RWPE1 (cell line): ENCODE data around the gene PCNX2.

Experiments used
- CTCF ChIA-PET: fragments of 350-600 bp; sonication (Branson Sonifier 250); formaldehyde crosslinking; extraction: SDS; loops from one replicate; lab custom pipeline; 2021; lab: Yijun Ruan, JAX
- POLR2A ChIA-PET: fragments of 400-600 bp; formaldehyde crosslinking; extraction: SDS; loops from one replicate; lab custom pipeline; 2020; ENCODE audit warnings: antibody characterized with exemption; ENCODE audit not compliant: low non-redundant PET; lab: Yijun Ruan, JAX
- DNase-seq: peaks from one replicate; pipeline ENCODE4 v3.0.0; 2012; ENCODE audit warnings: low spot score
- H3K27ac ChIP-seq: fragments of 450-650 bp; 2 replicates; pipeline ENCODE4 v1.5.1; 2017
- CTCF ChIP-seq: fragments of 450-650 bp; conservative IDR thresholded peaks from 2 replicates; pipeline ENCODE4 v1.5.1; 2017; ENCODE audit warnings: low read depth, mild to moderate bottlenecking

PCNX2 gene

DNA sequence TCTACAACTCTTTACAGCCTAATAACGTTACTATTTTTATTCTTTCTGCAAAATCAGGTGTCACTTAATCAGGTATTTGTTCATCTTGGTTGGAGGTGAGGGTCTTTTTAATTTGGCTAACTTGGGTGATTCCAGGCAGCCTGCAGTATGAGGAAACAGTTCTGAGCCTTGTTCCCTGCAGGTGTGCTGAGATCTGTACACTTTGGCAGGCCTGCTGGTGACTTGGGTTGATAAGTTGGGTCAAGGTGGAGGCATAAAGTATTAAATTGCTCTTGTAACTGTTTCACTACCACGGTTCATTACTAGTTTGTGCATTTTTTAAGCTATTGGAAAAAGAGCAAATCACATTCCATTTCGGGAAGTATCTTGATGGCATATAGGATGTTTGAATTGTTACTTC, 42.0 kb upstream of the PCNX2 start:
- ChIA-PET POLR2A (no interaction called here), CTCF (no interaction called here)
- no peak overlapping the region for H3K27ac ChIP-seq
- DNase-seq: no peak
- no peak for TF ChIP-seq CTCF

GRCh38 chr1:233336554-233337456, 41.3 kb upstream of the PCNX2 start:
- no peak for TF ChIP-seq CTCF
- POLR2A ChIA-PET: no interaction called here
- CTCF ChIA-PET: no interaction called here
- no peak for DNase-seq
- no peak overlapping the region for H3K27ac ChIP-seq

DNA sequence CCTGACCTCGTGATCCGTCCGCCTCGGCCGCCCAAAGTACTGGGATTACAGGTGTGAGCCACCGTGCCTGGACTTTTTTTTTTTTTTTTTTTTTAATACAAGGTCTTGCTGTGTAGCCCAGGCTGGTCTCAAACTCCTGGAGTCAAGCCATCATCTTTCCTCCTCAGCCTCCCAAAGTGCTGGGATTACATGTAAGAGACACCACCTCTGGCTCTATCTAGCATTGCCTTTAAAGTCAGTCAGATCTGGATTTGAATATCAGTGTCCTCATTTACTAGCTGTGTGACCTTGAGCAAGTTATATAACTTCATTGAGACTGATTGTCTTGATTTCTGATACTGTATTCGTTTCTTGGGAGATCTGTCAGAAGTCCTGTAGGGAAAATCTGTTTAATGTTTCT, 38.6 kb upstream of the PCNX2 start:
- no peak for TF ChIP-seq CTCF
- ChIA-PET POLR2A (no interaction called here), CTCF (no interaction called here)
- DNase-seq: no peak
- H3K27ac ChIP-seq: no peak overlapping the region

GRCh38 chr1:233333086-233333485, 37.6 kb upstream of the PCNX2 start:
- ChIA-PET POLR2A (no interaction called here), CTCF (interaction anchor here (0.6 to 2.0 kb wide), 2 partner anchors 31 to 460 kb away, joined by 6 to 9 read pairs; no protein-coding TSS in a partner anchor)
- no peak for DNase-seq
- no peak overlapping the region for H3K27ac ChIP-seq
- TF ChIP-seq CTCF: no peak

DNA sequence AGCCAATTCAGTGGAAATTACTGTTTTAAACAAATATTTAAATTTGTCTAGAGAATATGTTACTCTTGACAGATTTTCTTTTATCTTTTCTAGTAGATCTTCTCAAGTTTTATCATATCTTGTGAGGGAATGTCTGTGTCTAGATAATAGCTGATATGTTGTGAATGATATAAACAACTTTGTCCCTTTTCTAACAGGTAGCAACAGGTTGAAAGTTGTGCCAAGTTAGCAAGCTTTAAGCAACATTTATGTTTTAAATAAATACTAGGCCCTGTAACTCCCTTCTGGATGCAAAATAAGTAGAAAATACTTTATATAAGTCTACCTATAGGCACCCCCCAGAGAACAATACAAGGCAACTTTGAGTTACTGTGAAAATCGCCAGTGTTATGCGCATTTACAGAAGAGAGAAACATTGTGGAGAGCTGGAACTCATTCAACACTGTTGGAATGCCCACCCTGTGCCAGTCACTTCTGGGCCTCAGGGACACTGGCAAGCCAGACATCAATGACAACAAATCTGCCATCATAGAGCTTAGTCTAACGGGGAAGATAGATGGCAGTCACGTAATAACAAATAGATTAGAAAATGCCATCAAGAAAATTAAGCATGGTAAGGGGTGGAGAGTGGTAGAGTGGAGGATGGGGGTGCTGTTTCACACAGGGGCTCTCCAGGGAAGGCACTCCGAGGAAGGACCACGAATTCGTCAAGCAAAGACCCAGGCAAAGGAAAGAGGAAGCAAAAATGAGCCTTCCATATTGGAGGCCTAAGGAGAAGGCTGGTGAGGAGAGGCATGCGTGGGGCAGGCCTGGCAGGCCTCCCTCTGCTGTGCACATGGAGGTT, 36.4 kb upstream of the PCNX2 start:
- POLR2A ChIA-PET: no interaction called here
- H3K27ac ChIP-seq: no peak overlapping the region
- CTCF ChIA-PET: interaction anchor here (2.0 kb wide), 1 partner anchor 32 kb away, joined by 9 read pairs; no protein-coding TSS in a partner anchor

More for the DNA sequence above, 36.4 kb upstream of the PCNX2 start:
- TF ChIP-seq CTCF: no peak
- no peak for DNase-seq
